ENCODE measurements around the gene DOHH. TPM values are rescaled to one million over a fixed set of nuclear protein-coding genes. Genes with fewer than 3 reads are reported as not detected.
A peak's percentile ranks its signal among the peaks of the same experiment; 100 is the strongest.
"Not testable (repeated sequence)": the region's sequence is repeated elsewhere in the genome, so short reads cannot be mapped to it uniquely, and the experiment has no call there.

DOHH gene
- total RNA-seq, 2 experiments from 2014 or later, result 13.3 to 17.0 TPM

DNA sequence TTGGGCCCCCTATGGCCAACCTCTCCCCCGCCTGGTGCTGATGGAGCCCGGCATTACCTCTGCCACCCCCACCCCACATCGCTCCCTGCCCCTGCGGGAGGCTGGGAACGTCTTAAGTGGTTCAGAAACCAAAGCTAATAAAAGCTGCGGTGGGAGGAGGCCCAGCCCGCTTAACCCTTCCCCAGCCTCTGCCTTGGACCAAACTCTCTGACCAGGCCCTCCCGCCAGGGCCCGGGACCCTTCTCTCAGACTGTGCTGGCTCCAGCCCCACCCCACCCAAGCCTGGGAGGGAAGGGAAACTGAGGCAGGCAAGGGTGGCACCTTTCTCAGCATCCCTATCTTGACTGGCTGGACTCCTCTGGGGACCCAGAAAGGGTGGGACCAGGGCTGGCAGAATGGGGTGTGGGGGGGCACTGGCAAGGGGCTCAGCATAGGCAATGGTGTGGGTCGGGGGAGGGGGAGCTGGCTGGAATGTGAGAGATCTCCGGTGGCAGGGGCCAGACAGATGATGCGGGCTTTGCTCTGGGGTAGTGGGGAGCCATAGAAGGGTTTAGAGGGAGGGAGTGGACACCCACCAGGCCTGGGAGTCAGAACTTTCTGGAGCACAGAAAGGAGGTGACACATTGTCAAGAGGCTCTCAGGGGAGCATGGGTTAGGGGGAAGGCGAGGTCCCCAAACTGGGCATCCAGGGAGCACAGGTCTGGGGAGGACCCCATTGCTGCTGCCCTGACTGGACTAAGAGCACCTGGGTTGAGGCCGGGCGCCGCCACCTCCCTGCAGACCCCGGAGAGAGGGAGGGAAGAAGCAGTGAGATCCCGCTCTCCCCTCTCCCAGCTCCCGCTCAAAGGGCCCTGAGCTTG is 42.0 kb downstream of the DOHH start:
- ATAC-seq (no peak), DNase-seq (no peak)
- H3K4me1 Mint-ChIP-seq, result peaks cover 3% of the 10 kb centered on the region
- H3K36me3 Mint-ChIP-seq, result no peaks in the 10 kb centered on the region
- no peaks in the 10 kb centered on the region for H3K9me3 Mint-ChIP-seq (ENCODE audit: low read depth)
- no peaks in the 10 kb centered on the region for H3K27me3 Mint-ChIP-seq
- no peak overlapping the region for H3K27ac Mint-ChIP-seq
- CTCF ChIA-PET, result no interaction called here
- H3K4me3 Mint-ChIP-seq, result no peak overlapping the region

DNA sequence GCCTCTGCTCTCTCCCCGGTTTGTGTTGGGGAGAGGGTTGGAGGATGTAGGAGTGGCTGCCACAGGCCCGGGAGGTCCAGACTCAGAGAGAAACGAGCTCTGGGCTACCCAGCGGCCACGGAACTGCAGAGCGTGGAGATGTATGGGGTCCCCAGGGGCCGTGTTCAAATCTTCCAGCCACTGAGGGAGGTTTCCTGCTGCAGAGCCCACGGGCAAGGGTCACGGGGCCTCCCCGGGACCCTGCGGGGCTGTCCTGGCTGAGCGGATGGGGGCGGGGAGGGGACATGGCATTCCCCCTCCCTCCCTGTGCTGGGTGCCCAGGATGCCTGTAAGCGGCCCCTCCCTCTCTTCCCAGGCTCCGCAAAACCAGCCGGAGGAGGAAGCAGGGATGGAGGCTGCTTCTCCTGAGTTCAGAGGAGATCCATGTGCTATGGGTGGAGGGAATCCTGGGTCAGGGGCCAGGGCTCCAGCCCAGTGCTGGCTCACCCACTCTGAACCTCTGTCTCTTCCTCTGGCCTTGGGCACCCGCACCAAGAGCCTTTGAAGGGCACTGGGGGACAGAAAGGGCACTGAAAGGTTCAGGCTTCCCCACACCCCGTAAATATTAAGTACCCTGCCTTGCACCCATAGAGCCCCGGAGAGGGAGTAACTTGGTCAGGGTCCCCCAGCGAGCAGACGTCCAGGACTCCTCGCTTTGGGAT is 42.8 kb downstream of the DOHH start:
- Mint-ChIP-seq H3K4me1 (peaks cover 3% of the 10 kb centered on the region), H3K9me3 (ENCODE audit: low read depth) (no peaks in the 10 kb centered on the region), H3K27ac (no peak overlapping the region), H3K4me3 (no peak overlapping the region), H3K27me3 (no peaks in the 10 kb centered on the region), H3K36me3 (no peaks in the 10 kb centered on the region)
- CTCF ChIA-PET, result no interaction called here
- no peak for ATAC-seq
- DNase-seq, result no peak

DNA sequence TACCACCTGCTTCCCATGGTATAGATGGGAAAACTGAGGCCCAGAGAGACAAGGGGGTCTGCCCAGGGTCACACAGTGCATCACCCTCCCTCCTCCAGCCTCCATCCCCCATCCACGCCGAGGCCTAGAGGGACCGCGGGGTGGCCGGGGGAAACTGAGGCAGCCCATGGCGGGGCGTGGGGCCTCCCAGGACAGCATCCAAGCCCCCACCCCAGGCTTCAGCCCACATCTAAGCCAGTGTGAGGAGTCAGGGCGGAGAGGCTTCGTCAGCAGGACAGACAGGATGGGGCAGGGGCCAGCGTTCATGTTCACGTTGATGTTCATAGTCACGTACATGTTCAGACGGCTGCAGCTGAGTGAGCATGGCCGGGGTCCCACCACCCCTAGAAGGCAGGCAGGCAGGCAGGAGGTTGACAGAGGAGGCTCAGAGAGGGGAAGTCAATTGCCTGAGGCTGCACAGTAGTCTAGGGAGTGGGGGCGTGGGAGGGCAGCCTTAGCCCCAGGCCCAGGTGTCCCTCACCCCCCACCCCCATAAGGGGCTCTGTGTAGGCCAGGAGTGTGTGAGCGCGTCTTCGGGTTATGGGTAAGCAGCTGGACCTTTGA is 43.4 kb downstream of the DOHH start:
- no peaks in the 10 kb centered on the region for H3K27me3 Mint-ChIP-seq
- no peak for ATAC-seq
- no peak overlapping the region for H3K4me3 Mint-ChIP-seq
- H3K27ac Mint-ChIP-seq, result no peak overlapping the region
- H3K9me3 Mint-ChIP-seq (ENCODE audit: low read depth), result no peaks in the 10 kb centered on the region
- CTCF ChIA-PET, result no interaction called here
- no peak for DNase-seq
- H3K36me3 Mint-ChIP-seq, result no peaks in the 10 kb centered on the region
- H3K4me1 Mint-ChIP-seq, result peaks cover 3% of the 10 kb centered on the region

DNA sequence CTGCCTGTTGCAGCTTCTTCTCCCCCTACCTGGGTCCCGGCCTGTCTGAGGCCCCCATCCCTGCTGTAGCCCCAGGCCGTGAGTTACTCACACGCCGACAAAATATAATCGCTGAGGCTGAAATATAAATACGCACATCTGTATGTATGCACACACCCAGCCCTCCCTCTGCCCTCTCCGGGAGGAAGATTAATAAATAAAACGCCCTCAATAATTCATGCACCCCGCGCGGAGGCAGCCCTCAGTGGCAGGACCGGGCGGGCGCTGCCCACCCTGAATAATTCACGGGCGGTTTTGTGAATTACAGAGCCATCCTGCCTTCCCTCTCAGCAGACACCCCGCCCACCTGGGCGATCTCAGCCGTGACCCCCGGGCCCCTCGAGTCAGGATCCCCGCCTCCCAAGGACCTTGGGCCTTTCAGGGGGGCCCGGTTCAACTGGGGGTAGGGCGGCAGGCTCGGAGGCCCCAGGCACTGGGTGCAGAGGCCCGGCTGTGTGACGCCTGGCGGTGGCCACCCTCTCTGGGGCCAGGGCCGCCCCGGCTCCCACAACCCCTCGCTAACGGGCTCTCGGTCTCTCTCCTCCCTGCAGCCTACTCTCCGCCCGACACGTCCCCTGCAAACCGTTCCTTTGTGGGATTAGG is 44.4 kb downstream of the DOHH start:
- no peak for ATAC-seq
- Mint-ChIP-seq H3K27ac (no peak overlapping the region), H3K4me3 (no peak overlapping the region), H3K9me3 (ENCODE audit: low read depth) (no peaks in the 10 kb centered on the region), H3K4me1 (peaks cover 4% of the 10 kb centered on the region), H3K36me3 (no peaks in the 10 kb centered on the region), H3K27me3 (no peaks in the 10 kb centered on the region)
- CTCF ChIA-PET, result no interaction called here
- DNase-seq, result no peak

DNA sequence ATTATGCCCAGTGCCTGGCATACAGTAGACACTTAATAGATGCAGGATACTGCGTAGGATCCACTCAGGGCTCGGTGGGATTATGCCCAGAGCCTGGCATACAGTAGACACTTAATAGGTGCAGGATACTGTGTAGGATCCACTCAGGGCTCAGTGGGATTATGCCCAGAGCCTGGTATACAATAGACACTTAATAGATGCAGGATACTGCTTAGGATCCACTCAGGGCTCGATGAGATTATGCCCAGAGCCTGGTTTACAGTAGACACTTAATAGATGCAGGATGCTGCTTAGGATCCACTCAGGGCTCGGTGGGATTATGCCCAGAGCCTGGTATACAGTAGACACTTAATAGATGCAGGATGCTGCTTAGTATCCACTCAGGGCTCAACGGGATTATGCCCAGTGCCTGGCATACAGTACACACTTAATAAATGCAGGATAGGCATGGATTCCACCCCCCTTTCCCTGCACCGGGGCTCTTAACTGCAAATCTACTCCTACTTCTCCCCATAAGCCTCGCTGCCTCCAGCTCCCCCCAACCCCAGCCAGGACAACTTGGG is 45.0 kb downstream of the DOHH start:
- ATAC-seq, result no peak
- no peaks in the 10 kb centered on the region for H3K36me3 Mint-ChIP-seq
- no peak for DNase-seq
- CTCF ChIA-PET, result no interaction called here
- H3K27me3 Mint-ChIP-seq, result no peaks in the 10 kb centered on the region
- H3K4me1 Mint-ChIP-seq, result peaks cover 10% of the 10 kb centered on the region
- no peak overlapping the region for H3K27ac Mint-ChIP-seq
- H3K4me3 Mint-ChIP-seq, result no peak overlapping the region
- no peaks in the 10 kb centered on the region for H3K9me3 Mint-ChIP-seq (ENCODE audit: low read depth)

DNA sequence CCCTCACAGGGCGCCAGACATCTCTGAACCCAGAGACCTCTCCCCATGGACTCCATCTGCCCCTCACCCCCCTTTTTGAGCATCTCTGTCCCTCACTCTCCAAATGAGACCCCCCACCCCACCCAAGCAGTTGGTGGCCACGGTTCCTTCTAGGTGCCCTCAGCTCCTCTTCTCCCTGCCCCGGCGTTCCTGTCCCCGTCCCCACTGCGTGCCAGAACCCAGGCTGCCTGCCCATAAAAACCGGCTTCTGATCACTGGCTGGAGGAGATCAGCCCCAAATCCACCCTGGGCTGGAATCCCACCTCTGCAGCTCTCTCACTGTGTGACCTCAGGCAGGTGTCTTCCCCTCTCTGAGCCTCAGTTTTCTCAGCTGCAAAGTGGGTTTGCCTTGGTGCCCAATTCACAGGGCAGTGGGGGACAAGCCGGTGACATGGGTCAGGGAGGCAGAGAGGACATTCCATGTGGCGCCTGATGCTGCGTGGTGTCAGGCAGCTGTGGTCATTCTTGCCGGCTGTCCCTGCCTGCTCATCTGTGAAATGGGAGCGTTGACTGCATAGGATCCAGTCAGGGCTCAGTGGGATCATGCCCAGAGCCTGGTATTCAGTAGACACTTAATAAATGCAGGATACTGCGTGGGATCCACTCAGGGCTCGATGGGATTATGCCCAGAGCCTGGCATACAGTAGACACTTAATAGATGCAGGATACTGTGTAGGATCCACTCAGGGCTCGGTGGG is 45.6 kb downstream of the DOHH start:
- Mint-ChIP-seq H3K9me3 (ENCODE audit: low read depth) (no peaks in the 10 kb centered on the region), H3K27ac (no peak overlapping the region), H3K36me3 (no peaks in the 10 kb centered on the region), H3K27me3 (no peaks in the 10 kb centered on the region), H3K4me1 (peaks cover 11% of the 10 kb centered on the region), H3K4me3 (no peak overlapping the region)
- CTCF ChIA-PET, result no interaction called here
- ATAC-seq, result no peak
- no peak for DNase-seq

DNA sequence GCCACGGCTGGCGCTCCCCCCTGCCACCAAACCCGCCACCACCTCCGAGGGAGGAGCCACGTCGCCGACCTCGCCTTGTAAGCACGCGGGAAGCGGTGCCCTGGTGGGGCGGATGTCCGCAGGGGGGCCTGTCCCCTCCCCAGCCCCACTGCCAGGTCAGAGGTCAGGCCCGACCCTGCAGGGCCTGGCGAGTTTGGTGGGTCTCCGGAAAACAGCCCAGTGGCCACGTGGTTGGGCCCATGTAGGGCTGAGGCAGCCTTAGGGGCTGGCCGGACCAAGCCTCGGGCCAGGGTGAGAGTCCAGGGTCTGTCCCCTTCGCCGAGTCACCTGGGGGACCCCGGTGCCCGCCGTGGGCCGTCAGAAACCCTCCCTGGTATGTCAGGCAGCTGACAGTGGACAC is 46.6 kb downstream of the DOHH start:
- H3K4me3 Mint-ChIP-seq, result no peak overlapping the region
- H3K36me3 Mint-ChIP-seq, result no peaks in the 10 kb centered on the region
- DNase-seq, result no peak
- H3K9me3 Mint-ChIP-seq (ENCODE audit: low read depth), result no peaks in the 10 kb centered on the region
- no peak overlapping the region for H3K27ac Mint-ChIP-seq
- CTCF ChIA-PET, result no interaction called here
- no peaks in the 10 kb centered on the region for H3K27me3 Mint-ChIP-seq
- H3K4me1 Mint-ChIP-seq, result peaks cover 8% of the 10 kb centered on the region
- no peak for ATAC-seq

DNA sequence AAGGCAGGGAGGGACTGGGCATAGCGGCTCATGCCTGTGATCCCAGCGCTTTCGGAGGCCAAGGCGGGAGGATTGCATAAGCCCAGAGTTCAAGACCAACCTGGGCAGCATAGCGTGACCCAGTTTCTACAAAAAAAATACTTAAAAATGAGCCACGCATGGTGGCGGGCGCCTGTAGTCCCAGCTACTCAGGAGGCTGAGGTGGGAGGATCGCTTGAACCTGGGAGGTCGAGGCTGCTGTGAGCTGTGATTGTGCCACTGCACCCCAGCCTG is 47.6 kb downstream of the DOHH start:
- H3K36me3 Mint-ChIP-seq; H3K9me3 Mint-ChIP-seq (ENCODE audit: low read depth); H3K27ac Mint-ChIP-seq; ATAC-seq; H3K27me3 Mint-ChIP-seq; DNase-seq; H3K4me1 Mint-ChIP-seq; H3K4me3 Mint-ChIP-seq; CTCF ChIA-PET: not testable (repeated sequence)

DNA sequence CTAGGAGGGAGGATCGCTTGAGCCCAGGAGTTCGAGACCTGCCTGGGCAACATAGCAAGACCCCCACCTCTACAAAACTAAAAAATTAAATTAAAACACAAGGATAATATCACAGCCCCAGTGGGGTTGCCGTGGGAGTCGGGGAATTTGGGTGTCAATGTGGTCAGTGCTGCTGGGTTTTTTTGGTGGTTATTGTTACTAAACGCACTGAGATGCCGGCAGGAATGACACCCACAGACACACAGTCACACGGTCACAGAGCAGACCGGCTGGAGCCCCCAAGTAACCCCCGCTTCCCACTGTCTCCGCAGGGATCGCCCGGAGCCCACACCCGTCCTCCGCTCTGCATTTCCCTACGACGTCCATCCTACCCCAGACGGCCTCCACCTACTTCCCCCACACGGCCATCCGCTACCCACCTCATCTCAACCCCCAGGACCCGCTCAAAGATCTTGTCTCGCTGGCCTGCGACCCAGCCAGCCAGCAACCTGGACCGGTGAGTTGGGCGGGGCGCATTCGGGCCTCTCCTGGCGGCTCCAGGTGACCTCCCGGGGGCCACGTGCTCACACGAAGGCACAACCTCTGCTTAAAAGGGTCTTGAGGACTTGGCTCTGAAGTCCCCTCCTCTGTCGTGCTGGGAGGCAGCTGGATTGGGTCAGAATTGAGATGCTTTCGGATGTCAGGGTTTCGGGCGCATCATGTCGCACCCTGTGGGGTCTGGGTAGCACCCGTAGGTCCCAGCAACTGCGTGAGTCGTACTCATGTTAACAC is 48.1 kb downstream of the DOHH start:
- DNase-seq (no peak), ATAC-seq (no peak)
- Mint-ChIP-seq H3K4me3 (no peak overlapping the region), H3K27me3 (no peaks in the 10 kb centered on the region), H3K9me3 (ENCODE audit: low read depth) (no peaks in the 10 kb centered on the region), H3K4me1 (peaks cover 8% of the 10 kb centered on the region), H3K36me3 (no peaks in the 10 kb centered on the region), H3K27ac (no peak overlapping the region)
- CTCF ChIA-PET, result interaction anchor here (1.3 kb wide), 1 partner anchor 23 kb away, joined by 3 read pairs; no protein-coding TSS in a partner anchor

DNA sequence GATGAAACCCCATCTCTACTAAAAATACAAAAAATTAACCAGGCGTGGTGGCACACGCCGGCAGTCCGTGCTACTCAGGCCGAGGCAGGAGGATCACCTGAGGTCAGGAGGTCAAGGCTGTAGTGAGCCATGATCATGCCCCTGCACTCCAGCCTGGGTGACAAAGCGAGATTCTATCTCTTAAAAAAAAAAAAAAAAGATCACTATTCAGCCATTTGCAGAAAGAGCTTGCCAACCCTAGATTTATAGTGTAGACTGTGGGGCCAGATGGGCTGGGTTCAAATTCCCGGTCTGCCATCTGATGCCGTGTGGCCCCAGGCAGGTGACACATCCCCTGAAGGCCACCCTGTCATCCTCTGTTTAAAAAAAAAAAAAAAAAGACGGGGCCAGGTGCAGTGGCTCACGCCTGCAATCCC is 49.0 kb downstream of the DOHH start:
- H3K27me3 Mint-ChIP-seq, result no peaks in the 10 kb centered on the region

DNA sequence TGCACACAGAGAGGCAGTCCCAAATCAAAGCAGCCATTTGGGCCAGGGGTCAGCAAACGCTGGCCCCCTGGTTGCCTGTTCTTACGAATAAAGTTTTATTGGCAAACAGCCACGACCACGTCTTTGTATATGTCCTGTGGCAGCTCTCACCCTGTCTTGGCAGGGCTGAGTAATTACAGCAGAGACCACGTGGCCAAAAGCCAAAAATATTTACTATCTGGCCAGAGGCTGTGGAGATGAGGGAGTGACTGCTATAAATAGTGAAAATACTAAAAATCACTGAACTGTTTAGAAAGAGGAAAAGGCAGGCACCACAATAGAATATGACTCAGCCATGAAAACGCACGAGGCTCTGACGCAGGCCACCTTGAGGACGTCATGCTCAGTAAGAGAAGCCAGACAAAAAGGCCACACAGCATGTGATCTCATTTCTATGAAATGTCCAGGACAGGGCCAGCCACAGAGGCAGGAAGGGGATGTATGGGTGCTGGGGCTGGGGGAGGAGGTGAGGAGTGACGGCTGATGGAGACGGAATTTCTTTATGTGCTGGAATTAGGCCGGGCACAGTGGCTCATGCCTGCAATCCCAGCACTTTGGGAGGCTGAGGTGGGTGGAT is 49.6 kb downstream of the DOHH start:
- H3K4me3 Mint-ChIP-seq, result no peak overlapping the region
- H3K27me3 Mint-ChIP-seq, result no peaks in the 10 kb centered on the region
- ATAC-seq (peak; percentile 61), DNase-seq (peak; percentile 53)
- CTCF ChIA-PET, result interaction anchor here (1.3 kb wide), 1 partner anchor 22 kb away, joined by 3 read pairs; no protein-coding TSS in a partner anchor
- H3K9me3 Mint-ChIP-seq (ENCODE audit: low read depth), result no peaks in the 10 kb centered on the region
- H3K36me3 Mint-ChIP-seq, result no peaks in the 10 kb centered on the region
- H3K27ac Mint-ChIP-seq, result peak overlapping the region; percentile 66
- peaks cover 8% of the 10 kb centered on the region for H3K4me1 Mint-ChIP-seq

More for the DNA sequence above, 49.0 kb downstream of the DOHH start:
- CTCF ChIA-PET, result interaction anchor here (1.3 kb wide), 1 partner anchor 22 kb away, joined by 3 read pairs; no protein-coding TSS in a partner anchor
- DNase-seq (no peak), ATAC-seq (no peak)
- Mint-ChIP-seq H3K4me1 (peaks cover 8% of the 10 kb centered on the region), H3K4me3 (no peak overlapping the region), H3K9me3 (ENCODE audit: low read depth) (no peaks in the 10 kb centered on the region), H3K36me3 (no peaks in the 10 kb centered on the region), H3K27ac (no peak overlapping the region)

Measured in activated CD8-positive, alpha-beta memory T cell treated with anti-CD3 and anti-CD28 coated beads, Interleukin-2, amount 10 ng/mL, durations not matched to agents 7 days and 5 days (primary cell).